ENCODE results near the gene GRM4.

- TF ChIP-seq ZNF785 (CRISPR knock-in tag; IDR thresholded peaks at IDR 0.05): no peak
- TF ChIP-seq, protein P1, sequence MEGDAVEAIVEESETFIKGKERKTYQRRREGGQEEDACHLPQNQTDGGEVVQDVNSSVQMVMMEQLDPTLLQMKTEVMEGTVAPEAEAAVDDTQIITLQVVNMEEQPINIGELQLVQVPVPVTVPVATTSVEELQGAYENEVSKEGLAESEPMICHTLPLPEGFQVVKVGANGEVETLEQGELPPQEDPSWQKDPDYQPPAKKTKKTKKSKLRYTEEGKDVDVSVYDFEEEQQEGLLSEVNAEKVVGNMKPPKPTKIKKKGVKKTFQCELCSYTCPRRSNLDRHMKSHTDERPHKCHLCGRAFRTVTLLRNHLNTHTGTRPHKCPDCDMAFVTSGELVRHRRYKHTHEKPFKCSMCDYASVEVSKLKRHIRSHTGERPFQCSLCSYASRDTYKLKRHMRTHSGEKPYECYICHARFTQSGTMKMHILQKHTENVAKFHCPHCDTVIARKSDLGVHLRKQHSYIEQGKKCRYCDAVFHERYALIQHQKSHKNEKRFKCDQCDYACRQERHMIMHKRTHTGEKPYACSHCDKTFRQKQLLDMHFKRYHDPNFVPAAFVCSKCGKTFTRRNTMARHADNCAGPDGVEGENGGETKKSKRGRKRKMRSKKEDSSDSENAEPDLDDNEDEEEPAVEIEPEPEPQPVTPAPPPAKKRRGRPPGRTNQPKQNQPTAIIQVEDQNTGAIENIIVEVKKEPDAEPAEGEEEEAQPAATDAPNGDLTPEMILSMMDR (IDR thresholded peaks at IDR 0.05 in 2 of 3, conservative IDR thresholded peaks at IDR 0.05 in 1 of 3; ENCODE audit: insufficient read depth in 2 of 3, low read depth in 1 of 3, low read length in 3 of 3): no peak
- no peak for TF ChIP-seq NBN (IDR thresholded peaks at IDR 0.05; ENCODE audit: low read depth)
- TF ChIP-seq POLR2A (conservative IDR thresholded peaks at IDR 0.05): no peak
- no peak for TF ChIP-seq ZFP30 (CRISPR knock-in tag; IDR thresholded peaks at IDR 0.05; ENCODE audit: borderline replicate concordance)
- TF ChIP-seq ATF6 (CRISPR knock-in tag; IDR thresholded peaks at IDR 0.05): no peak
- no peak for TF ChIP-seq ZEB2 (IDR thresholded peaks at IDR 0.05)
- no peak for TF ChIP-seq RNF2 (IDR thresholded peaks at IDR 0.05)
- TF ChIP-seq, protein P2, sequence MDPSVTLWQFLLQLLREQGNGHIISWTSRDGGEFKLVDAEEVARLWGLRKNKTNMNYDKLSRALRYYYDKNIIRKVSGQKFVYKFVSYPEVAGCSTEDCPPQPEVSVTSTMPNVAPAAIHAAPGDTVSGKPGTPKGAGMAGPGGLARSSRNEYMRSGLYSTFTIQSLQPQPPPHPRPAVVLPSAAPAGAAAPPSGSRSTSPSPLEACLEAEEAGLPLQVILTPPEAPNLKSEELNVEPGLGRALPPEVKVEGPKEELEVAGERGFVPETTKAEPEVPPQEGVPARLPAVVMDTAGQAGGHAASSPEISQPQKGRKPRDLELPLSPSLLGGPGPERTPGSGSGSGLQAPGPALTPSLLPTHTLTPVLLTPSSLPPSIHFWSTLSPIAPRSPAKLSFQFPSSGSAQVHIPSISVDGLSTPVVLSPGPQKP (CRISPR knock-in tag; IDR thresholded peaks at IDR 0.05): no peak
Measured at GRCh38 chr6:34129753-34130152, 16.1 kb downstream of the GRM4 start.
